PC-9 (cell line): ENCODE measurements around the gene NLRP1.

Source experiments
- CTCF ChIP-seq: fragments of 200-600 bp; sonication (generic); conservative IDR thresholded peaks from 2 replicates; pipeline ENCODE4 v1.6.1; 2017; ENCODE audit warnings: mixed run types, antibody characterized with exemption, mild to moderate bottlenecking, moderate library complexity
- EZH2 ChIP-seq: fragments of 200-600 bp; sonication (generic); IDR thresholded peaks from 2 replicates; pipeline ENCODE4 v1.8.0; 2017; ENCODE audit warnings: antibody characterized with exemption, low read depth

DNA sequence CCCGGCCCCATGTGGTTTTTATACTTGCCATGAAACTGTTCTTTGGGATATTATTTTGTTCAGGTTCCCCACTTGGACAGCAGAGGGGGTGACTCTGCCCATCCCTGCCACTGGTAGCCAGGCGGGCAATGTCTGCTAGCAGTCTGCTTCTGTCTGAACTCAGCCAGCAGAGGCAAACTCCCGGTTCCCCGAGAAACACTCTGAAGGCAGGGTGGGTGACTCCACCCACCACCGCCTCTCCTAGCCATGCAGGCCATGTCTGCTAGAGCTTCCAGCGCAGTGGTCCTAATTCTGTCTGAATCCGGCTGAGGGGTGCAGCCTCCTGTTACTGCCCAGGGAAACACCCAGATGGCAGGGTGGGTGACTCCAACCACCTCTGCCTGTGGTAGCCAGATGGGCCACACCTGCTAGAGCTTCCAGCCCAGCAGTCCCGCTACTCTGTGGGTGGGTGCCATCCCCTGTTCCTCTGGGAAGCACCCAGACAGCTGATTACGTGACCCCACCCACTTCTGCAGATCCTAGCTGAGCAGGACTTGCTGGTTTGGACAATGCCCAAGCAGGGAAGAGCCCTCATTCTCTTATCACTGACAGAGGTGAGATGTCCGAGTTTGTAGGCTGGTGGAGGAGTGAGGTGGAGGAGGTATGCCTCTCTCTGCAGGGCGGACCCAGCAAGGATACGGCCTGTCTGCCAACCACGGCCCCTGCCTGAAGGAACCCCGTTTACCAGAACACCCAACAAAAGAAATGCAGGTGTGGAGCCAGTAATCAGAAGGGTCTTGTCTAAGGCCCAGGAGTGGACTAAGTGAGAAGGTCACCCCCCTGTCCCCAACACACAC, 22.4 kb downstream of the NLRP1 start:
- TF ChIP-seq CTCF (no peak), EZH2 (no peak)
